Right lobe of liver (tissue), 6 donors: ENCODE measurements around the gene SHBG. TPM values are rescaled to one million over a fixed set of nuclear protein-coding genes. Genes with fewer than 3 reads are reported as not detected.

ENCODE experiments used
- ATAC-seq, 4 donors: fragments of 200-7000 bp; cut with Tn5 transposase; one replicate each; pipeline ENCODE4 v1.9.1; 2020; ENCODE audit warnings: mild to moderate bottlenecking in 4 of 4, moderate library complexity in 4 of 4
- DNase-seq, 3 donors: peaks; one replicate each; pipeline ENCODE4 v3.0.0-alpha.2; 2020
- H3K27ac ChIP-seq, 3 donors: fragments of 200-600 bp; one replicate each; pipeline ENCODE4 v1.8.0; 2022
- H3K27me3 ChIP-seq, 2 donors: fragments of 200-600 bp; one replicate each; pipeline ENCODE4 v1.8.0; 2022
- H3K36me3 ChIP-seq, 4 donors: fragments of 200-600 bp; sonication (generic) in 1 of 4; one replicate each; pipeline versions ENCODE4 v1.5.1 to v1.8.0; 2017 to 2022; ENCODE audit warnings: control low read depth in 1 of 4
- H3K4me1 ChIP-seq, 4 donors: fragments of 200-600 bp; sonication (generic) in 1 of 4; one replicate each; pipeline versions ENCODE4 v1.5.1 to v1.8.0; 2017 to 2022; ENCODE audit warnings: control low read depth in 1 of 4
- H3K4me3 ChIP-seq, 3 donors: fragments of 200-600 bp; one replicate each; pipeline ENCODE4 v1.8.0; 2022
- H3K9me3 ChIP-seq, 4 donors: fragments of 200-600 bp; sonication (generic) in 1 of 4; one replicate each; pipeline versions ENCODE4 v1.5.1 to v1.8.0; 2017 to 2022; ENCODE audit warnings: control low read depth in 1 of 4
- POLR2A ChIP-seq: fragments of 450-650 bp; IDR thresholded peaks from one replicate; pipeline ENCODE4 v1.6.1; 2017; ENCODE audit warnings: antibody characterized with exemption, mild to moderate bottlenecking
- WGBS: methylation state at CpG from one replicate; pipeline ENCODE4 v1.1.6; 2018; ENCODE audit warnings: low coverage, low lambda C conversion rate; ENCODE audit not compliant: insufficient coverage; ENCODE audit errors: missing lambda C conversion rate; 5-methylcytosine and 5-hydroxymethylcytosine counted together
- intact Hi-C, 2 donors: fragments of 100-400 bp; cut with DNase I; formaldehyde crosslinking; loops; one replicate each; pipeline versions ENCODE4 v1.11.2 to v1.14.1; 2022
- total RNA-seq, 6 experiments: library from RNA; depleted of rRNA in 2 of 6; stranded (reverse); fragments of >200 nt in 2 of 6; fragmentation: NEBNext Ultra II Directional in 3 of 6; extraction: Animal tissue kit (Norgen Biotek cat#: 25700) in 3 of 6; gene quantifications; one replicate each; pipeline versions ENCODE4 v1.1.0 to v1.2.4, GENCODE V29; 2016 to 2023
- TF ChIP-seq, protein P1 (sequence below), 4 donors: fragments of 200-600 bp in 3 of 4; fragments of 450-650 bp in 1 of 4; IDR thresholded peaks; one replicate each; pipeline versions ENCODE4 v1.5.1 to v1.8.0; 2016 to 2022; ENCODE audit warnings: antibody characterized with exemption in 4 of 4, mild to moderate bottlenecking in 2 of 4
- donor health status: DM: no; HTN: yes; CAD: no.
- donor health status: DM: no; HTN: no; CAD: no.
- donor health status: DM: no; HTN: no; CAD: no.
- donor health status: DM: no; HTN: yes; CAD: no.
- donor health status: DM: no; HTN: yes; CAD: no.

Gene SHBG
- total RNA-seq, 6 experiments from 2014 or later, result 2.4 to 70.2 (median 15.4) TPM

DNA sequence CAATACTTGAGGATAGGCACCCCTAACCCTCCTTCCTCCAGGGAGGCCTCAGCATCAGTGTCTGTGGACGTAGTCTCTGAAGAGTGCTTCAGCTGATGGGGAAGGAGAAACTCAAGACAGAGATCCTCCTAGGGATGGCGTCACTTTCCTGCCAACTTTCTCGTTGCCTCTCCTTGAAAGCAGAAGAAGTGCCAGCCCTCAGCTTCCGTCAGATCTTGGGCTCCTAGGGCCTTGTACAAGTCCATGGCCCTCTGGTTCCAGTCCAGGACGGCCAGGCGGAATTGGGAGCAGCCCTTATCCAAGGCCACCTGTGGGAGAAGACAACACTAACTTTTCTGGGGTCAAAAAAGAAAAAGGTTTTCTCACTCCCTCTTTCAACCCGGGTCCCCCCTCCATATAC, 3.6 kb upstream of the SHBG start:
- peak in 2 of 3 donors; percentile 42 to 67 for DNase-seq
- H3K36me3 ChIP-seq, result no peaks in the 10 kb centered on the region
- peak overlapping the region; percentile 59 to 88 (median 87) for H3K4me3 ChIP-seq
- WGBS, result 29% methylated on average over 6 of the region's 7 CpGs
- no peaks in the 10 kb centered on the region for H3K27me3 ChIP-seq
- H3K4me1 ChIP-seq, result peaks cover 0 to 58% (median 23%) of the 10 kb centered on the region in 4 donors
- ATAC-seq, result peak in 2 of 4 donors; percentile 4 to 8
- intact Hi-C loops, result no loop called here
- H3K9me3 ChIP-seq, result no peaks in the 10 kb centered on the region
- no peak for TF ChIP-seq POLR2A
- peak overlapping the region; percentile 91 to 98 (median 93) for H3K27ac ChIP-seq

DNA sequence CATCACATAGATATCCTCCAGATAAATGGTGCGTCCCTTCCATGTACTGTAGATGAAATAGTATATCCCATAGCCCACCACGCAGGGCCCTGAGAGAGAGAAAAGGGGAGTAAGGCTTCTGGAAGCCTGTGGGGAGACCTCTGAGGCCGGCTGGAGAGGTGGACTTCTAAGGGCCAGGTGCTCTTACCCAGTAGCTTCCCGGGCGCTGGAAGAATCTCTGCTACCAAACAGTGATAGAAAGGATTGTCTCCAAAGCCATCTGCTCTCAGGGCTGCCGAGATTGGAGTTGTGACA, 3.0 kb upstream of the SHBG start:
- WGBS, result 7% methylated on average over 6 of the region's 6 CpGs
- TF ChIP-seq, protein P1, sequence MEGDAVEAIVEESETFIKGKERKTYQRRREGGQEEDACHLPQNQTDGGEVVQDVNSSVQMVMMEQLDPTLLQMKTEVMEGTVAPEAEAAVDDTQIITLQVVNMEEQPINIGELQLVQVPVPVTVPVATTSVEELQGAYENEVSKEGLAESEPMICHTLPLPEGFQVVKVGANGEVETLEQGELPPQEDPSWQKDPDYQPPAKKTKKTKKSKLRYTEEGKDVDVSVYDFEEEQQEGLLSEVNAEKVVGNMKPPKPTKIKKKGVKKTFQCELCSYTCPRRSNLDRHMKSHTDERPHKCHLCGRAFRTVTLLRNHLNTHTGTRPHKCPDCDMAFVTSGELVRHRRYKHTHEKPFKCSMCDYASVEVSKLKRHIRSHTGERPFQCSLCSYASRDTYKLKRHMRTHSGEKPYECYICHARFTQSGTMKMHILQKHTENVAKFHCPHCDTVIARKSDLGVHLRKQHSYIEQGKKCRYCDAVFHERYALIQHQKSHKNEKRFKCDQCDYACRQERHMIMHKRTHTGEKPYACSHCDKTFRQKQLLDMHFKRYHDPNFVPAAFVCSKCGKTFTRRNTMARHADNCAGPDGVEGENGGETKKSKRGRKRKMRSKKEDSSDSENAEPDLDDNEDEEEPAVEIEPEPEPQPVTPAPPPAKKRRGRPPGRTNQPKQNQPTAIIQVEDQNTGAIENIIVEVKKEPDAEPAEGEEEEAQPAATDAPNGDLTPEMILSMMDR (IDR thresholded peaks at IDR 0.05), result no peak
- no peak for TF ChIP-seq POLR2A

DNA sequence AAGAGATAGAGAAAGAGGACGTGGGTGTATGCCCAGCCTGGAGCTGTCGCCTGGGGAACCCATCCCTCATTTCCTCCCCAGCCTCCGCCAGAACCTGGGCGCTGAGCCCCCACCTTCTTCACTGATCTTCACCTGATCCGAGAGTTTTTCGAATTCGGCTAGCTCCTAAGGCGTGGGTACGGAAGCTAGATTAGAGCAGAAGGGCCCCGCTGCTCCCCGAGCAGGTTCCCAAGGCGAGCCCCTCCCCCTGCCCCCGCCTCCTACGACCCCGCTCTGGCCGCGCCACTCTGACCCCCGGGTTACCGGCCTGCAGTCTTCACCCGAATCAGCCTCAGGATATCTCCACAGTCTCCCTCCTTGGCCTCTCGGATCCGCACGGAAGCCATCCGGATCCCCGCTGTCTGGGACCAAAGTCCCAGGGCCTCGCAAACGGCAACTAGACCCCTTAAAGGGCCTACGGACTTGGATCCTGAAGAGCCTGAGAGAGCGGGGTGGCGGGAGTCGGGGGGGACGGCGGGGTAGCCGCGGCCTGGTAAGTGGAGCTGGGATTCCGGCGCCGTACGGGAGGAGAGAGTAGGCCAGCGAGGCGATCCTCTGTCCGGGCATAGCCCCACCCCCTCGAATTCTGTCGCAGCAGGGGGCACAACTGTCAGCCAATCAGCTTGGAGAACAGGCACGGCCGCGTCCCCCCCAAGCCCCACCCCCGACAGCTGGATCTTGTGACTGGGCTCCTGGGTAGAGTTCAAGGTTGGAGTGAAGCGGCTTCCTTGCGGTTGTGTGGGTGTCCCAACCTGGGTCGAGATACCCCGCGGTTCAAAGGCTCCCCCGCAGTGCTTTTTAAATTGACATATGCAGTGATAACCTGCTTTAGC, 2.4 kb upstream of the SHBG start, which contains the start of gene SAT2:
TSS of gene SAT2 (minus strand) at position 572 of the 872 bp plus-strand sequence. CDS start at position 386, 186 bp downstream.
- TF ChIP-seq, protein P1 (IDR thresholded peaks at IDR 0.05), result no peak
- TF ChIP-seq POLR2A, result peak; percentile 89
- Histone ChIP-seq H3K36me3 (no peaks in the 10 kb centered on the region), H3K9me3 (no peaks in the 10 kb centered on the region), H3K4me1 (peaks cover 0 to 70% (median 29%) of the 10 kb centered on the region in 4 donors), H3K4me3 (peak within 1 kb of the TSS; percentile 59 to 88 (median 87)), H3K27me3 (no peaks in the 10 kb centered on the region), H3K27ac (peak within 1 kb of the TSS; percentile 91 to 98 (median 93))
- ATAC-seq (peak; percentile 83 to 91 (median 86)), DNase-seq (peak; percentile 96 to 98 (median 96))
- WGBS, result 0% methylated on average over 23 of the region's 54 CpGs
- intact Hi-C loops, result no loop called here

More for the DNA sequence above, 3.0 kb upstream of the SHBG start:
- Histone ChIP-seq H3K27me3 (no peaks in the 10 kb centered on the region), H3K27ac (peak overlapping the region; percentile 91 to 98 (median 93)), H3K4me1 (peaks cover 0 to 64% (median 26%) of the 10 kb centered on the region in 4 donors), H3K9me3 (no peaks in the 10 kb centered on the region), H3K4me3 (peak overlapping the region; percentile 59 to 88 (median 87)), H3K36me3 (no peaks in the 10 kb centered on the region)
- ATAC-seq, result peak in 1 of 4 donors; percentile 1
- DNase-seq, result no peak
- intact Hi-C loops, result no loop called here

DNA sequence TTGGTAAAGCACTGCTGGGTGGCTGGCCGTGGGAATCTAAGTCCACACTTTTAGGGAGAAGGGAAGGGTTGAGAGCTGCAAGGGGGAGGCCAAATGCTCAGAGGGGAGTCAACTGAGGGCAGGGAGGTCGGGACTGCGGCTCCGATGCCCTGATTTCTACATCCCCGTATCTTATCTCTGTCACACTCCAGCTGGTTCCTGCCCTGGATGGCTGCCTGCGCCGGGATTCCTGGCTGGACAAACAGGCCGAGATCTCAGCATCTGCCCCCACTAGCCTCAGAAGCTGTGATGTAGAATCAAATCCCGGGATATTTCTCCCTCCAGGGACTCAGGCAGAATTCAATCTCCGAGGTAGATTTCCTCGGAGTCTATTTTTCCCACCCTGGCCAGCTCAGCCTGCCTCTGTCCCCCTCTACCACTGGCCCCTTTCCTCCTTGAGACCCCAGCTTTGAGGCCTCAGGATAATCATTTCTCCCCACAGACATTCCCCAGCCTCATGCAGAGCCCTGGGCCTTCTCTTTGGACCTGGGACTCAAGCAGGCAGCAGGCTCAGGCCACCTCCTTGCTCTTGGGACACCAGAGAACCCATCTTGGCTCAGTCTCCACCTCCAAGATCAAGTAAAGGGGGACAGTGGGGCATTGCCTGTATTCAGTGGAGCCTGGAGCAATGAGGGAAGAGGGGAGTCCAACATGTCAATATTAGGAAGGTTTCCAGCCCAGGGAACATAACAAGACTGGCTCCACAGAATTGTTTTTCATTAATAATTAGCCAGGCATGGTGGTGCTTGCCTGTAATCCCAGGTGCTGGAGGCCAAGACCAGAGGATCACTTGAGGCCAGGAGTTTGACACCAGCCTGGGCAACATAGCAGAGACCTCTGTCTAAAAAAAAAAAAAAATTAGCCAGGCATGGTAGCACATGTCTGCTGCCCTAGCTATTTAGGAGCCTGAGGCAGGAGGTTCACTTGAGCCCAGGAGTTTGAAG, 1.8 kb downstream of the SHBG start:
- WGBS, result 18% methylated on average over 4 of the region's 11 CpGs
- H3K4me3 ChIP-seq, result peak overlapping the region in 1 of 3 donors; percentile 26
- H3K4me1 ChIP-seq, result peaks cover 0 to 48% (median 20%) of the 10 kb centered on the region in 4 donors
- no peaks in the 10 kb centered on the region for H3K27me3 ChIP-seq
- TF ChIP-seq, protein P1 (IDR thresholded peaks at IDR 0.05), result no peak
- no peak for TF ChIP-seq POLR2A
- DNase-seq (peak; percentile 80 to 90 (median 88)), ATAC-seq (peak; percentile 37 to 57 (median 52))
- H3K9me3 ChIP-seq, result no peaks in the 10 kb centered on the region
- intact Hi-C loops, result loop anchor here (10.0 kb wide), 1 partner anchor 53 kb away; the partner anchor contains the start of genes TP53 (in 2 of the 2) and WRAP53 (in 2 of the 2)
- H3K36me3 ChIP-seq, result no peaks in the 10 kb centered on the region
- H3K27ac ChIP-seq, result peak overlapping the region in 2 of 3 donors; percentile 77
